Tibial nerve (tissue), 4 donors: Measurements from ENCODE around the gene HSPB6. TPM values are rescaled to one million over a fixed set of nuclear protein-coding genes. Genes with fewer than 3 reads are reported as not detected.
A peak's percentile ranks its signal among the peaks of the same experiment; 100 is the strongest.

ENCODE experiments used
- DNase-seq, 2 donors: peaks; one replicate each; pipeline ENCODE4 v3.0.0-alpha.2; 2019; ENCODE audit warnings: low spot score in 2 of 2
- H3K27ac ChIP-seq, 4 donors: fragments of 200-600 bp; sonication (generic) in 3 of 4; one replicate each; pipeline ENCODE4 v1.5.1; 2017 to 2019; ENCODE audit warnings: mild to moderate bottlenecking in 1 of 4
- H3K27me3 ChIP-seq, 2 donors: fragments of 200-600 bp; sonication (generic) in 1 of 2; one replicate each; pipeline versions ENCODE4 v1.5.1 to v1.6.0; 2017 to 2019
- H3K36me3 ChIP-seq, 3 donors: fragments of 200-600 bp; sonication (generic); one replicate each; pipeline ENCODE4 v1.5.1; 2018 to 2019
- H3K4me1 ChIP-seq, 4 donors: fragments of 200-600 bp; sonication (generic) in 3 of 4; one replicate each; pipeline ENCODE4 v1.5.1; 2017 to 2019
- H3K4me3 ChIP-seq, 4 donors: fragments of 200-600 bp; sonication (generic) in 3 of 4; one replicate each; pipeline ENCODE4 v1.5.1; 2017 to 2019; ENCODE audit warnings: mild to moderate bottlenecking in 1 of 4, moderate library complexity in 1 of 4
- H3K9me3 ChIP-seq, 4 donors: fragments of 200-600 bp; sonication (generic) in 3 of 4; one replicate each; pipeline ENCODE4 v1.5.1; 2017 to 2019
- EP300 ChIP-seq, 2 donors: sonication (generic); formaldehyde crosslinking; IDR thresholded peaks; one replicate each; pipeline ENCODE4 v1.6.1; 2017; ENCODE audit warnings: antibody characterized with exemption in 2 of 2, mild to moderate bottlenecking in 1 of 2
- POLR2A ChIP-seq, 2 donors: fragments of 450-650 bp; IDR thresholded peaks; one replicate each; pipeline ENCODE4 v1.6.1; 2017; ENCODE audit warnings: antibody characterized with exemption in 2 of 2, mild to moderate bottlenecking in 2 of 2, moderate library complexity in 2 of 2
- WGBS, 2 donors: methylation state at CpG; one replicate each; pipeline ENCODE4 v1.1.5; 2018; 5-methylcytosine and 5-hydroxymethylcytosine counted together
- total RNA-seq, 4 donors: library from RNA; depleted of rRNA; stranded (reverse); fragments of >200 nt; gene quantifications; one replicate each; pipeline ENCODE4 v1.1.0, GENCODE V29; 2016
- TF ChIP-seq, protein P1 (sequence below), 5 experiments: fragments of 200-600 bp in 3 of 5; fragments of 450-650 bp in 2 of 5; sonication (generic) in 3 of 5; IDR thresholded peaks; one replicate each; pipeline ENCODE4 v1.5.1; 2016 to 2019; ENCODE audit warnings: antibody characterized with exemption in 5 of 5, mild to moderate bottlenecking in 3 of 5, moderate library complexity in 2 of 5

The HSPB6 gene
- 100 to 1,000 TPM in 3 of 4 donors, 10 to 100 TPM in 1; 85.2 to 190 (median 124) TPM for total RNA-seq

- H3K36me3 ChIP-seq, result peaks cover 0 to 56% (median 4%) of the 10 kb centered on the region in 3 donors
- DNase-seq, result peak; percentile 49 to 52
- peaks cover 4 to 53% (median 21%) of the 10 kb centered on the region in 4 donors for H3K4me1 ChIP-seq
Measured at GRCh38 chr19:35756377-35757230, at the start of gene HSPB6. TSS of gene HSPB6 (minus strand) at chr19:35757029. CDS start at chr19:35757008, 21 bp downstream.

GRCh38 chr19:35806597-35806996 lies 49.8 kb upstream of the HSPB6 start:
- Histone ChIP-seq H3K4me1 (no peaks in the 10 kb centered on the region), H3K27ac (no peak overlapping the region), H3K27me3 (peaks cover 0 to 14% of the 10 kb centered on the region in 2 donors), H3K4me3 (no peak overlapping the region), H3K36me3 (no peaks in the 10 kb centered on the region), H3K9me3 (peaks cover 0 to 6% (median 0%) of the 10 kb centered on the region in 4 donors)
- DNase-seq, result no peak
- TF ChIP-seq, protein P1, sequence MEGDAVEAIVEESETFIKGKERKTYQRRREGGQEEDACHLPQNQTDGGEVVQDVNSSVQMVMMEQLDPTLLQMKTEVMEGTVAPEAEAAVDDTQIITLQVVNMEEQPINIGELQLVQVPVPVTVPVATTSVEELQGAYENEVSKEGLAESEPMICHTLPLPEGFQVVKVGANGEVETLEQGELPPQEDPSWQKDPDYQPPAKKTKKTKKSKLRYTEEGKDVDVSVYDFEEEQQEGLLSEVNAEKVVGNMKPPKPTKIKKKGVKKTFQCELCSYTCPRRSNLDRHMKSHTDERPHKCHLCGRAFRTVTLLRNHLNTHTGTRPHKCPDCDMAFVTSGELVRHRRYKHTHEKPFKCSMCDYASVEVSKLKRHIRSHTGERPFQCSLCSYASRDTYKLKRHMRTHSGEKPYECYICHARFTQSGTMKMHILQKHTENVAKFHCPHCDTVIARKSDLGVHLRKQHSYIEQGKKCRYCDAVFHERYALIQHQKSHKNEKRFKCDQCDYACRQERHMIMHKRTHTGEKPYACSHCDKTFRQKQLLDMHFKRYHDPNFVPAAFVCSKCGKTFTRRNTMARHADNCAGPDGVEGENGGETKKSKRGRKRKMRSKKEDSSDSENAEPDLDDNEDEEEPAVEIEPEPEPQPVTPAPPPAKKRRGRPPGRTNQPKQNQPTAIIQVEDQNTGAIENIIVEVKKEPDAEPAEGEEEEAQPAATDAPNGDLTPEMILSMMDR (IDR thresholded peaks at IDR 0.05), result no peak
- no peak for TF ChIP-seq EP300 (IDR thresholded peaks at IDR 0.05)
- no peak for TF ChIP-seq POLR2A (IDR thresholded peaks at IDR 0.05)
- 83 to 87% methylated on average over 13 to 17 of the region's 18 CpGs for WGBS, 2 donors

More at GRCh38 chr19:35756377-35757230, at the start of gene HSPB6:
- no peaks in the 10 kb centered on the region for H3K9me3 ChIP-seq
- peak within 1 kb of the TSS; percentile 90 to 99 (median 96) for H3K27ac ChIP-seq
- TF ChIP-seq EP300 (IDR thresholded peaks at IDR 0.05) (peak in 1 of 2 donors; percentile 59), POLR2A (IDR thresholded peaks at IDR 0.05) (peak in 1 of 2 donors; percentile 68)
- TF ChIP-seq, protein P1 (IDR thresholded peaks at IDR 0.05), result no peak
- WGBS, 2 donors, result 6 to 8% methylated on average over 45 to 48 of the region's 52 CpGs
- peak within 1 kb of the TSS; percentile 54 to 94 (median 89) for H3K4me3 ChIP-seq
- no peaks in the 10 kb centered on the region for H3K27me3 ChIP-seq

GRCh38 chr19:35805526-35806102 lies 48.8 kb upstream of the HSPB6 start:
- TF ChIP-seq POLR2A (IDR thresholded peaks at IDR 0.05), result no peak
- TF ChIP-seq EP300 (IDR thresholded peaks at IDR 0.05), result no peak
- TF ChIP-seq, protein P1 (IDR thresholded peaks at IDR 0.05), result no peak
- peaks cover 0 to 16% of the 10 kb centered on the region in 2 donors for H3K27me3 ChIP-seq
- no peaks in the 10 kb centered on the region for H3K4me1 ChIP-seq
- DNase-seq, result no peak
- no peaks in the 10 kb centered on the region for H3K36me3 ChIP-seq
- H3K9me3 ChIP-seq, result peaks cover 0 to 9% (median 0%) of the 10 kb centered on the region in 4 donors
- H3K27ac ChIP-seq, result no peak overlapping the region
- 67 to 70% methylated on average over 4 to 5 of the region's 5 CpGs for WGBS, 2 donors
- H3K4me3 ChIP-seq, result no peak overlapping the region

GRCh38 chr19:35801828-35802227 lies 45.0 kb upstream of the HSPB6 start:
- 58 to 59% methylated on average over 3 of the region's 3 CpGs for WGBS, 2 donors
- Histone ChIP-seq H3K9me3 (peaks cover 0 to 9% (median 0%) of the 10 kb centered on the region in 4 donors), H3K4me3 (no peak overlapping the region), H3K36me3 (no peaks in the 10 kb centered on the region), H3K27me3 (peaks cover 0 to 35% of the 10 kb centered on the region in 2 donors), H3K4me1 (peaks cover 0 to 8% (median 0%) of the 10 kb centered on the region in 4 donors), H3K27ac (no peak overlapping the region)
- TF ChIP-seq EP300 (IDR thresholded peaks at IDR 0.05) (no peak), POLR2A (IDR thresholded peaks at IDR 0.05) (no peak)
- TF ChIP-seq, protein P1 (IDR thresholded peaks at IDR 0.05), result no peak
- no peak for DNase-seq
